Panc1 (cell line): ENCODE measurements around the gene ZNF154.

ENCODE experiments used
- CTCF ChIP-seq: fragments of 450-650 bp; IDR thresholded peaks from 2 replicates; pipeline ENCODE4 v1.5.1; 2017; ENCODE audit warnings: mild to moderate bottlenecking
- POLR2AphosphoS5 ChIP-seq: IDR thresholded peaks from 2 replicates; pipeline ENCODE4 v1.6.1; 2012; ENCODE audit warnings: mild to moderate bottlenecking, low read depth, low read length, moderate library complexity
- REST ChIP-seq, 2 experiments: IDR thresholded peaks; 2 replicates each; pipeline ENCODE4 v1.6.1; 2011 to 2012; ENCODE audit warnings: low read depth in 2 of 2, control low read depth in 1 of 2, low read length in 1 of 2, mild to moderate bottlenecking in 1 of 2, moderate library complexity in 1 of 2; ENCODE audit not compliant: insufficient read depth in 1 of 2

GRCh38 chr19:57720878-57721277, 11.9 kb upstream of the ZNF154 start:
- TF ChIP-seq REST (IDR thresholded peaks at IDR 0.05; ENCODE audit: insufficient read depth in 1 of 2, low read depth in 2 of 2, low read length in 1 of 2) (no peak), POLR2AphosphoS5 (no peak), CTCF (no peak)
